GM23248 (cell line): Measurements from ENCODE around the gene TMEM80. TPM values are rescaled to one million over a fixed set of nuclear protein-coding genes. Genes with fewer than 3 reads are reported as not detected.

Experiments used
- DNase-seq: peaks from one replicate; pipeline ENCODE4 v3.0.0-alpha.2; 2015
- H2AFZ ChIP-seq: fragments of 200-600 bp; sonication (generic); 2 replicates; pipeline ENCODE4 v1.6.1; 2016; ENCODE audit warnings: antibody characterized with exemption
- H3F3A ChIP-seq: fragments of 200-600 bp; sonication (generic); 2 replicates; pipeline ENCODE4 v1.6.1; 2016; ENCODE audit warnings: mild to moderate bottlenecking, antibody characterized with exemption, mixed run types; ENCODE audit not compliant: insufficient read depth
- H3K27ac ChIP-seq: fragments of 200-600 bp; sonication (generic); 2 replicates; pipeline ENCODE4 v1.5.1; 2016; ENCODE audit warnings: mild to moderate bottlenecking
- H3K27me3 ChIP-seq: fragments of 200-600 bp; sonication (generic); replicated peaks from 2 replicates; pipeline ENCODE4 v1.6.1; 2016; ENCODE audit warnings: mild to moderate bottlenecking; ENCODE audit not compliant: insufficient read depth
- H3K36me3 ChIP-seq: fragments of 200-600 bp; sonication (generic); 2 replicates; pipeline ENCODE4 v1.6.1; 2016; ENCODE audit warnings: low read depth, mild to moderate bottlenecking
- H3K4me1 ChIP-seq: fragments of 200-600 bp; sonication (generic); 2 replicates; pipeline ENCODE4 v1.6.1; 2016; ENCODE audit warnings: mild to moderate bottlenecking; ENCODE audit not compliant: insufficient read depth
- H3K4me2 ChIP-seq: fragments of 200-600 bp; sonication (generic); one replicate; pipeline ENCODE4 v1.6.1; 2016; ENCODE audit warnings: mild to moderate bottlenecking; ENCODE audit not compliant: unreplicated experiment
- H3K4me3 ChIP-seq: fragments of 200-600 bp; sonication (generic); 2 replicates; pipeline ENCODE4 v1.5.1; 2016; ENCODE audit warnings: mild to moderate bottlenecking
- H3K79me2 ChIP-seq: fragments of 200-600 bp; sonication (generic); 2 replicates; pipeline ENCODE4 v1.6.1; 2016; ENCODE audit warnings: mild to moderate bottlenecking; ENCODE audit not compliant: insufficient read depth
- H3K9ac ChIP-seq: fragments of 200-600 bp; sonication (generic); 2 replicates; pipeline ENCODE4 v1.6.1; 2016; ENCODE audit warnings: mild to moderate bottlenecking
- H3K9me2 ChIP-seq: fragments of 200-600 bp; sonication (generic); 2 replicates; pipeline ENCODE4 v1.6.1; 2016; ENCODE audit warnings: mixed run types, mild to moderate bottlenecking, moderate library complexity; ENCODE audit not compliant: insufficient read depth
- H3K9me3 ChIP-seq: fragments of 200-600 bp; sonication (generic); one replicate; pipeline ENCODE4 v1.6.1; 2017; ENCODE audit warnings: low read depth
- H4K20me1 ChIP-seq: fragments of 200-600 bp; sonication (generic); 2 replicates; pipeline ENCODE4 v1.6.0; 2016; ENCODE audit not compliant: insufficient read depth
- EZH2 ChIP-seq: fragments of 200-600 bp; sonication (generic); IDR thresholded peaks from 2 replicates; pipeline ENCODE4 v1.6.1; 2018; ENCODE audit warnings: antibody characterized with exemption, mild to moderate bottlenecking; ENCODE audit not compliant: insufficient read depth, poor library complexity, severe bottlenecking
- EZH2phosphoT487 ChIP-seq: fragments of 200-600 bp; sonication (generic); IDR thresholded peaks from 2 replicates; pipeline ENCODE4 v1.6.1; 2018; ENCODE audit warnings: antibody characterized with exemption, moderate library complexity, mild to moderate bottlenecking, low read depth; ENCODE audit not compliant: insufficient read depth
- WGBS, 2 experiments: methylation state at CpG; one replicate each; pipeline ENCODE4 v1.1.6; 2015 to 2017; ENCODE audit warnings: low lambda C conversion rate in 2 of 2, low coverage in 1 of 2; ENCODE audit errors: missing lambda C conversion rate in 2 of 2; 5-methylcytosine and 5-hydroxymethylcytosine counted together
- in situ Hi-C: fragments of 300-500 bp; cut with MboI; formaldehyde crosslinking; loops from 2 replicates; pipeline ENCODE4 v1.15.0; 2020
- polyA plus RNA-seq: library from polyadenylated mRNA; unstranded; fragments of >200 nt; fragmentation: Nextera tagmentation; extraction: Ambion mirVana; gene quantifications from 2 replicates; pipeline ENCODE4 v1.2.1, GENCODE V29; 2016
- total RNA-seq: library from RNA; depleted of rRNA; stranded (reverse); fragments of >200 nt; shearing (Covaris generic); gene quantifications from 2 replicates; pipeline ENCODE4 v1.2.3, GENCODE V29; 2014

TMEM80 gene
- total and polyA plus RNA-seq, 2 experiments from 2014 or later = 27.0 to 50.1 TPM

DNA sequence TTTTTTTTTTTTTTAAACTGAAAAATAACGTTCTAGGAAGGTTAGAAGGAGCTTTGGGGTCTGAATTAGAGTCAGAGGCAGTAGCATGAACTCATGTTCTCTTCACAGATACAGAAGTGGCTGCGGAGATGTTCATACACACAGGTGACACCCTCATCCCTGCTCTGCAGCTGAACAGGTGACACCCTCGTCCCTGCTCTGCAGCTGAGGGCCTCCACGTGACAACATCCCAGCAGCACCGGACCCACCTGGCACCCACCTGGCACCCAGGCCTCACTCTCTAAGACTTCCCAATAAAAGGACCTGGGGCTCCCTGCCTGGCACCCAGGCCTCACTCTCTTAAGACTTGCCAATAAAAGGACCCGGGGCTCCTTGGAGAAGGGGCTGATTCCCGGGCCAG is 38.8 kb upstream of the TMEM80 start:
- no peak overlapping the region for H3K27ac ChIP-seq
- no peaks in the 10 kb centered on the region for H4K20me1 ChIP-seq
- no peaks in the 10 kb centered on the region for H3K9me2 ChIP-seq
- no peaks in the 10 kb centered on the region for H3K36me3 ChIP-seq
- no peaks in the 10 kb centered on the region for H3K4me1 ChIP-seq
- H3K79me2 ChIP-seq = no peaks in the 10 kb centered on the region
- no peak for TF ChIP-seq EZH2
- TF ChIP-seq EZH2phosphoT487 = no peak
- no peak overlapping the region for H3K9ac ChIP-seq
- 93 to 99% methylated on average over 7 of the region's 7 CpGs for WGBS, 2 experiments
- no peak overlapping the region for H2AFZ ChIP-seq
- DNase-seq = no peak
- in situ Hi-C loops = no loop called here
- H3F3A ChIP-seq = no peaks in the 10 kb centered on the region; the same call in 1 of the 2 replicates
- H3K27me3 ChIP-seq = no peaks in the 10 kb centered on the region
- no peaks in the 10 kb centered on the region for H3K9me3 ChIP-seq
- H3K4me2 ChIP-seq = no peak overlapping the region
- H3K4me3 ChIP-seq = no peak overlapping the region

DNA sequence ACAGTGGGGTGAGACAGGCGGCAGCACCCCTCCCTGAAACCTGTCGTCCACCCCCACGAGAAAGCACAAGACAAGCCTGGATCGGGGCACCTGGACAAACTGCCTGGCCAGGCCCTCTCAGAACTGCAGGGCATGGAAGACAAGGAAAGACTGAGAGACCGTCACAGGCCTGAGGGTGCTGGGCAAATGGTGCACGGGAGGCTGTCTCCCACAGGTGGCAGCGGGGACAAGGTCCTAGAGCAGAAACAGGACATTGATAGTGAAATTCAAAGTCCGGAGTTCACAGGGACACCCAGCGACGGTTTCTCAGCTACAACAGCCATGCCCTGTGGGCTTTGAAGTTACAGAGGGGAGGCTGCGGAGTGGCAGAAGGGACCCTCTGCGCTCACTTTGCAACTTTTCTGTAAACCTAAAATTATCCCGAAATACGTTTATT is 37.9 kb upstream of the TMEM80 start:
- in situ Hi-C loops = no loop called here
- no peaks in the 10 kb centered on the region for H3K4me1 ChIP-seq
- H3K79me2 ChIP-seq = 0 out of 2 replicates have a peak, but pooled peaks cover 5% of the 10 kb centered on the region
- H3F3A ChIP-seq = no peaks in the 10 kb centered on the region
- no peak overlapping the region for H3K4me2 ChIP-seq
- H3K27ac ChIP-seq = no peak overlapping the region
- H3K9me3 ChIP-seq = no peaks in the 10 kb centered on the region
- no peaks in the 10 kb centered on the region for H3K27me3 ChIP-seq
- no peaks in the 10 kb centered on the region for H3K36me3 ChIP-seq
- WGBS, 2 experiments = 92 to 96% methylated on average over 12 to 14 of the region's 14 CpGs
- no peak for TF ChIP-seq EZH2
- no peak for TF ChIP-seq EZH2phosphoT487
- no peak overlapping the region for H3K4me3 ChIP-seq
- no peak overlapping the region for H3K9ac ChIP-seq
- DNase-seq = no peak
- no peak overlapping the region for H2AFZ ChIP-seq
- no peaks in the 10 kb centered on the region for H3K9me2 ChIP-seq
- H4K20me1 ChIP-seq = no peaks in the 10 kb centered on the region

DNA sequence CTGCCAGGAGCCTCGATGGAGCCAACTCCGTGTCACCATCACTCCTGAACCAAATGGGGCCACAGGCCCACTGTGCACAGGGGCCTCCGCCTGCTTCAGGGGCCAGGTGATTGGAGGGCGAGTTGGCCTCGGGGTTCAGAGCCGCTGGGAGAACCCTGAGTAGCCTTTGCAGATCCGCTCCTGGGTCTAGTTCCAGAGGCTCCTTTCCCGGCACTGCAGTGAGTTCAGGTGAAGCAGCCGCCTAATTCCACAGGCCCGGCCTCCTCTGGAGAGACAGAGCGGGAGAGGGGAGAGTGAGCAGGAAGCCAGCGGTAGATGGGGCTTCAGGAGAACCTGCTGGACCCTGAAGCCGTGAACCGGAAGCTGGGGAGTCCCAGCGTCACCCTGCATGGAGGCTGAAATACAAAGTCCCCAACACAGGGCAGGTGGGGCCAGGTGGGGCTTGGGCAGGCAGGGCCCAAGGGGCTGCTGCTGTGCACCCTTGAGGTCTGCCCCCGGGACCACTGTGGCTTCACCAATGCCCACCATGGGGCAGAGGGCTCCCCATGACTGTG is 36.0 kb upstream of the TMEM80 start:
- H3K4me2 ChIP-seq = no peak overlapping the region
- H3K4me1 ChIP-seq = no peaks in the 10 kb centered on the region
- no peak overlapping the region for H3K27ac ChIP-seq
- no peaks in the 10 kb centered on the region for H3K36me3 ChIP-seq
- no peaks in the 10 kb centered on the region for H3K9me3 ChIP-seq
- peaks cover 17% of the 10 kb centered on the region for H3K79me2 ChIP-seq
- 91 to 94% methylated on average over 16 of the region's 16 CpGs for WGBS, 2 experiments
- no peak for TF ChIP-seq EZH2phosphoT487
- TF ChIP-seq EZH2 = no peak
- no peak overlapping the region for H3K4me3 ChIP-seq
- no peak overlapping the region for H3K9ac ChIP-seq
- H4K20me1 ChIP-seq = no peaks in the 10 kb centered on the region
- H3K9me2 ChIP-seq = no peaks in the 10 kb centered on the region
- in situ Hi-C loops = no loop called here
- no peaks in the 10 kb centered on the region for H3K27me3 ChIP-seq
- no peak for DNase-seq
- no peak overlapping the region for H2AFZ ChIP-seq
- no peaks in the 10 kb centered on the region for H3F3A ChIP-seq

DNA sequence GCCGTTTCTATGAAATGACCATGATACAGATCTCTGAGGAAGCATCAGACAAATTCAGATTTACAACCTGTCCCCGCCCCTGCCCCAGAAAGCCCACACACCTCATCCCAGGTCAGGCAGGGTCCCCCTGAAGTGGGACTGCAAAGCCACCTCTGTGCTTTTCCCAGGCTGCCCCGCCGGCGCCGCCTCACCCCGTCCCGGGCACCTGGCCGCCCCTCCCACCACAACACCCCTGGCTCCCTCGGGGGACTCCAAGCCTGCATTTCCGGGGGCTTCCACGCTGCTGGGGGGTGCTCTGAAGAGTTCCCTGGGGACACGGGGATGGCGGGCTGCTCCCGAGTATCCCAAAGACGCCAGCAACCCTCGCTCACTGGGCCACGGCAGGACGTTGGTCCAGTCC is 35.3 kb upstream of the TMEM80 start:
- Histone ChIP-seq H3K9me2 (no peaks in the 10 kb centered on the region), H3K4me2 (no peak overlapping the region), H3K36me3 (no peaks in the 10 kb centered on the region), H3K9me3 (no peaks in the 10 kb centered on the region), H3K79me2 (peaks cover 17% of the 10 kb centered on the region), H3K4me3 (no peak overlapping the region), H4K20me1 (no peaks in the 10 kb centered on the region), H3K9ac (no peak overlapping the region), H3K27me3 (no peaks in the 10 kb centered on the region), H3K27ac (no peak overlapping the region), H3K4me1 (peaks cover 4% of the 10 kb centered on the region), H2AFZ (no peak overlapping the region), H3F3A (peaks cover 3% of the 10 kb centered on the region; the same call in 1 of the 2 replicates)
- DNase-seq = no peak
- in situ Hi-C loops = no loop called here
- WGBS, 2 experiments = 86 to 89% methylated on average over 13 to 19 of the region's 19 CpGs
- TF ChIP-seq EZH2phosphoT487 (no peak), EZH2 (no peak)
